Measurements from ENCODE around the gene CECR2.

CECR2 gene

GRCh38 chr22:17523925-17524324, 154.7 kb downstream of the CECR2 start:
- no peak for DNase-seq
- Histone ChIP-seq H3K27ac (ENCODE audit: low read length) (no peak overlapping the region), H3K27me3 (ENCODE audit: insufficient read depth, low read length, poor library complexity) (peaks cover 2% of the 10 kb centered on the region), H4K20me1 (ENCODE audit: insufficient read depth, low read length) (no peaks in the 10 kb centered on the region), H3K79me2 (ENCODE audit: insufficient read depth, low read length) (no peaks in the 10 kb centered on the region), H3K4me1 (ENCODE audit: insufficient read depth, low read length) (peaks cover 4% of the 10 kb centered on the region; the same call in 1 of the 2 replicates), H3K36me3 (ENCODE audit: insufficient read depth, low read length) (no peaks in the 10 kb centered on the region), H3K9ac (ENCODE audit: low read depth, low read length) (no peak overlapping the region), H3K4me2 (ENCODE audit: insufficient read depth, low read length) (no peak overlapping the region), H2AFZ (ENCODE audit: low read depth, low read length) (no peak overlapping the region), H3K9me3 (ENCODE audit: insufficient read depth, low read length, severe bottlenecking) (no peaks in the 10 kb centered on the region), H3K4me3 (ENCODE audit: low read depth in 1 of 2, low read length in 2 of 2) (no peak overlapping the region)
- no peak for TF ChIP-seq CTCF (IDR thresholded peaks at IDR 0.05; ENCODE audit: borderline replicate concordance, extremely low read depth, low read length, poor library complexity, severe bottlenecking)
- TF ChIP-seq EZH2 (IDR thresholded peaks at IDR 0.05; ENCODE audit: borderline replicate concordance, low read depth, low read length, severe bottlenecking), result no peak
- ATAC-seq (ENCODE audit: insufficient read depth, low read depth), result no peak

GRCh38 chr22:17536269-17536668, 167.0 kb downstream of the CECR2 start:
- no peak overlapping the region for H3K4me3 ChIP-seq (ENCODE audit: low read depth in 1 of 2, low read length in 2 of 2)
- no peak overlapping the region for H3K4me2 ChIP-seq (ENCODE audit: insufficient read depth, low read length)
- H3K9ac ChIP-seq (ENCODE audit: low read depth, low read length), result no peak overlapping the region
- no peaks in the 10 kb centered on the region for H3K9me3 ChIP-seq (ENCODE audit: insufficient read depth, low read length, severe bottlenecking)
- H3K79me2 ChIP-seq (ENCODE audit: insufficient read depth, low read length), result no peaks in the 10 kb centered on the region
- ATAC-seq (ENCODE audit: insufficient read depth, low read depth), result no peak
- no peaks in the 10 kb centered on the region for H3K36me3 ChIP-seq (ENCODE audit: insufficient read depth, low read length)
- no peak for DNase-seq
- no peaks in the 10 kb centered on the region for H3K27me3 ChIP-seq (ENCODE audit: insufficient read depth, low read length, poor library complexity)
- TF ChIP-seq EZH2 (IDR thresholded peaks at IDR 0.05; ENCODE audit: borderline replicate concordance, low read depth, low read length, severe bottlenecking) (no peak), CTCF (IDR thresholded peaks at IDR 0.05; ENCODE audit: borderline replicate concordance, extremely low read depth, low read length, poor library complexity, severe bottlenecking) (no peak)
- H2AFZ ChIP-seq (ENCODE audit: low read depth, low read length), result no peak overlapping the region
- H4K20me1 ChIP-seq (ENCODE audit: insufficient read depth, low read length), result no peaks in the 10 kb centered on the region; the same call in 1 of the 2 replicates
- H3K27ac ChIP-seq (ENCODE audit: low read length), result no peak overlapping the region
- H3K4me1 ChIP-seq (ENCODE audit: insufficient read depth, low read length), result no peaks in the 10 kb centered on the region

GRCh38 chr22:17537155-17537554, 167.9 kb downstream of the CECR2 start:
- no peaks in the 10 kb centered on the region; the same call in 1 of the 2 replicates for H4K20me1 ChIP-seq (ENCODE audit: insufficient read depth, low read length)
- no peaks in the 10 kb centered on the region for H3K4me1 ChIP-seq (ENCODE audit: insufficient read depth, low read length)
- H3K79me2 ChIP-seq (ENCODE audit: insufficient read depth, low read length), result no peaks in the 10 kb centered on the region
- no peak overlapping the region for H2AFZ ChIP-seq (ENCODE audit: low read depth, low read length)
- ATAC-seq (ENCODE audit: insufficient read depth, low read depth) (no peak), DNase-seq (no peak)
- no peak overlapping the region for H3K4me3 ChIP-seq (ENCODE audit: low read depth in 1 of 2, low read length in 2 of 2)
- TF ChIP-seq EZH2 (IDR thresholded peaks at IDR 0.05; ENCODE audit: borderline replicate concordance, low read depth, low read length, severe bottlenecking) (no peak), CTCF (IDR thresholded peaks at IDR 0.05; ENCODE audit: borderline replicate concordance, extremely low read depth, low read length, poor library complexity, severe bottlenecking) (no peak)
- no peak overlapping the region for H3K4me2 ChIP-seq (ENCODE audit: insufficient read depth, low read length)
- no peaks in the 10 kb centered on the region for H3K9me3 ChIP-seq (ENCODE audit: insufficient read depth, low read length, severe bottlenecking)
- no peaks in the 10 kb centered on the region for H3K27me3 ChIP-seq (ENCODE audit: insufficient read depth, low read length, poor library complexity)
- no peaks in the 10 kb centered on the region for H3K36me3 ChIP-seq (ENCODE audit: insufficient read depth, low read length)
- H3K9ac ChIP-seq (ENCODE audit: low read depth, low read length), result no peak overlapping the region
- no peak overlapping the region for H3K27ac ChIP-seq (ENCODE audit: low read length)

GRCh38 chr22:17540481-17540880, 171.2 kb downstream of the CECR2 start:
- H3K9ac ChIP-seq (ENCODE audit: low read depth, low read length), result no peak overlapping the region
- H3K4me3 ChIP-seq (ENCODE audit: low read depth in 1 of 2, low read length in 2 of 2), result no peak overlapping the region
- no peaks in the 10 kb centered on the region for H3K9me3 ChIP-seq (ENCODE audit: insufficient read depth, low read length, severe bottlenecking)
- H3K79me2 ChIP-seq (ENCODE audit: insufficient read depth, low read length), result no peaks in the 10 kb centered on the region
- H2AFZ ChIP-seq (ENCODE audit: low read depth, low read length), result no peak overlapping the region
- TF ChIP-seq EZH2 (IDR thresholded peaks at IDR 0.05; ENCODE audit: borderline replicate concordance, low read depth, low read length, severe bottlenecking) (no peak), CTCF (IDR thresholded peaks at IDR 0.05; ENCODE audit: borderline replicate concordance, extremely low read depth, low read length, poor library complexity, severe bottlenecking) (peak; percentile 44)
- ATAC-seq (ENCODE audit: insufficient read depth, low read depth), result no peak
- no peak overlapping the region for H3K4me2 ChIP-seq (ENCODE audit: insufficient read depth, low read length)
- H3K36me3 ChIP-seq (ENCODE audit: insufficient read depth, low read length), result no peaks in the 10 kb centered on the region
- no peaks in the 10 kb centered on the region; the same call in 1 of the 2 replicates for H4K20me1 ChIP-seq (ENCODE audit: insufficient read depth, low read length)
- no peaks in the 10 kb centered on the region for H3K4me1 ChIP-seq (ENCODE audit: insufficient read depth, low read length)
- no peaks in the 10 kb centered on the region for H3K27me3 ChIP-seq (ENCODE audit: insufficient read depth, low read length, poor library complexity)
- H3K27ac ChIP-seq (ENCODE audit: low read length), result no peak overlapping the region
- DNase-seq, result peak; percentile 8
